VCaP (cell line): ENCODE results near the gene LRRD1.
"Not testable (repeated sequence)": the region's sequence is repeated elsewhere in the genome, so short reads cannot be mapped to it uniquely, and the experiment has no call there.

Source experiments
- H3K27ac ChIP-seq: fragments of 450-650 bp; 2 replicates; pipeline ENCODE4 v1.5.1; 2017
- CTCF ChIP-seq: fragments of 450-650 bp; conservative IDR thresholded peaks from 2 replicates; pipeline ENCODE4 v1.5.1; 2017; ENCODE audit warnings: mild to moderate bottlenecking, moderate library complexity

The LRRD1 gene

GRCh38 chr7:92121681-92122080 is 57.3 kb downstream of the LRRD1 start:
- TF ChIP-seq CTCF, result no peak
- no peak overlapping the region for H3K27ac ChIP-seq

- no peak for TF ChIP-seq CTCF
- H3K27ac ChIP-seq, result no peak overlapping the region
Measured at GRCh38 chr7:92119213-92119759, 59.7 kb downstream of the LRRD1 start.

- TF ChIP-seq CTCF, result no peak
- no peak overlapping the region; the same call in 1 of the 2 replicates for H3K27ac ChIP-seq
Measured at GRCh38 chr7:92116949-92117348, 62.0 kb downstream of the LRRD1 start.

GRCh38 chr7:92115821-92116220 is 63.1 kb downstream of the LRRD1 start:
- no peak overlapping the region; the same call in 1 of the 2 replicates for H3K27ac ChIP-seq
- no peak for TF ChIP-seq CTCF

- TF ChIP-seq CTCF, result no peak
- no peak overlapping the region for H3K27ac ChIP-seq
Measured at GRCh38 chr7:92110857-92111256, 68.1 kb downstream of the LRRD1 start.

GRCh38 chr7:92108821-92109220 is 70.1 kb downstream of the LRRD1 start:
- no peak overlapping the region for H3K27ac ChIP-seq
- no peak for TF ChIP-seq CTCF

GRCh38 chr7:92102862-92103261 is 76.1 kb downstream of the LRRD1 start:
- not testable (repeated sequence) for H3K27ac ChIP-seq

- H3K27ac ChIP-seq, result no peak overlapping the region
- TF ChIP-seq CTCF, result no peak
Measured at GRCh38 chr7:92100534-92100933, 78.4 kb downstream of the LRRD1 start.
